A549 (cell line): Measurements from ENCODE around the gene ZNF280B. TPM values are rescaled to one million over a fixed set of nuclear protein-coding genes. Genes with fewer than 3 reads are reported as not detected.

Experiments used
- ATAC-seq, 2 experiments: fragments of 200-7000 bp in 1 of 2; fragments of >200 bp in 1 of 2; cut with Nextera tagmentation in 1 of 2; cut with Tn5 transposase in 1 of 2; 3 replicates each; pipeline versions ENCODE4 v1.8.0 to v1.9.1; 2018 to 2020; ENCODE audit warnings: mild to moderate bottlenecking in 1 of 2, moderate library complexity in 1 of 2
- CTCF ChIA-PET: fragments of 300-600 bp; sonication (Branson Sonifier 250); formaldehyde crosslinking; extraction: SDS; loops from one replicate; lab custom pipeline; 2021; ENCODE audit warnings: antibody characterized with exemption, inconsistent platforms; lab: Yijun Ruan, JAX
- POLR2A ChIA-PET: fragments of 350-600 bp; formaldehyde crosslinking; extraction: SDS; loops from one replicate; lab custom pipeline; 2021; ENCODE audit warnings: antibody characterized with exemption, inconsistent platforms; lab: Yijun Ruan, JAX
- DNase-seq, 2 experiments: peaks; one replicate each; pipeline versions ENCODE4 v3.0.0 to v3.0.0-alpha.2; 2011 to 2016; ENCODE audit warnings: low read depth in 1 of 2, low spot score in 1 of 2
- FAIRE-seq: peaks from 2 replicates; lab custom pipeline; 2011; peaks lifted over from hg19 to GRCh38; lab: Jason Lieb, UNC
- H3K27ac ChIP-seq, 2 experiments: fragments of >200 bp; sonication (Bioruptor Twin); formaldehyde crosslinking; 3 replicates each; pipeline ENCODE4 v1.5.1; 2016 to 2017
- H3K4me1 ChIP-seq: fragments of >200 bp; sonication (Bioruptor Twin); formaldehyde crosslinking; 3 replicates; pipeline ENCODE4 v1.6.1; 2016
- H3K4me2 ChIP-seq: fragments of >200 bp; sonication (Bioruptor Twin); formaldehyde crosslinking; 3 replicates; pipeline ENCODE4 v1.6.1; 2016
- H3K4me3 ChIP-seq: fragments of >200 bp; sonication (Bioruptor Twin); formaldehyde crosslinking; 3 replicates; pipeline ENCODE4 v1.5.1; 2016
- H3K9me3 ChIP-seq: fragments of >200 bp; sonication (Bioruptor Twin); formaldehyde crosslinking; 3 replicates; pipeline ENCODE4 v1.6.1; 2016
- BCL3 ChIP-seq: fragments of >200 bp; sonication (Bioruptor Twin); formaldehyde crosslinking; IDR thresholded peaks from 3 replicates; pipeline ENCODE4 v1.6.1; 2016
- BHLHE40 ChIP-seq: IDR thresholded peaks from 2 replicates; pipeline ENCODE4 v1.6.1; 2012; ENCODE audit warnings: low read depth, low read length, inconsistent platforms
- CHD4 ChIP-seq: fragments of 200-600 bp; sonication (generic); IDR thresholded peaks from 2 replicates; pipeline ENCODE4 v1.6.1; 2016; ENCODE audit warnings: antibody characterized with exemption, mild to moderate bottlenecking, borderline replicate concordance
- CTCF ChIP-seq: fragments of >200 bp; sonication (Bioruptor Twin); formaldehyde crosslinking; IDR thresholded peaks from 3 replicates; pipeline ENCODE4 v1.5.1; 2016
- E2F6 ChIP-seq: IDR thresholded peaks from 2 replicates; pipeline ENCODE4 v1.6.1; 2012; ENCODE audit warnings: low read depth, borderline replicate concordance
- ELK1 ChIP-seq: fragments of 150-350 bp; IDR thresholded peaks from 2 replicates; pipeline ENCODE4 v1.6.1; 2014; ENCODE audit warnings: low read depth, mild to moderate bottlenecking, low read length
- ESRRA ChIP-seq: fragments of 150-350 bp; IDR thresholded peaks from 2 replicates; pipeline ENCODE4 v1.6.1; 2014; ENCODE audit warnings: mild to moderate bottlenecking, low read length, borderline replicate concordance
- HES2 ChIP-seq: fragments of >200 bp; sonication (Bioruptor Twin); formaldehyde crosslinking; IDR thresholded peaks from 2 replicates; pipeline ENCODE4 v1.6.1; 2016
- HOXB5 ChIP-seq: fragments of 250-450 bp; sonication (Bioruptor Pico); IDR thresholded peaks from 2 replicates; pipeline ENCODE4 v1.5.0; 2020; ENCODE audit warnings: mild to moderate bottlenecking, moderate library complexity
- JUN ChIP-seq, 2 experiments: fragments of >200 bp; sonication (Bioruptor Twin); formaldehyde crosslinking; IDR thresholded peaks; 2 replicates in 1 of 2; 3 replicates in 1 of 2; pipeline ENCODE4 v1.6.1; 2016 to 2017
- MAZ ChIP-seq: fragments of 150-350 bp; IDR thresholded peaks from 2 replicates; pipeline ENCODE4 v1.6.1; 2014; ENCODE audit warnings: antibody characterized with exemption, low read depth, low read length, borderline replicate concordance
- NR3C1 ChIP-seq: fragments of >200 bp; sonication (Bioruptor Twin); formaldehyde crosslinking; IDR thresholded peaks from 3 replicates; pipeline ENCODE4 v1.6.1; 2017
- PHF8 ChIP-seq: fragments of 200-600 bp; sonication (generic); IDR thresholded peaks from 2 replicates; pipeline ENCODE4 v1.6.1; 2016; ENCODE audit warnings: low read depth, mild to moderate bottlenecking, antibody characterized with exemption, moderate library complexity, borderline replicate concordance
- POLR2A ChIP-seq: IDR thresholded peaks from 2 replicates; pipeline ENCODE4 v1.6.1; 2012; ENCODE audit warnings: mild to moderate bottlenecking, low read length
- POLR2AphosphoS2 ChIP-seq: conservative IDR thresholded peaks from 2 replicates; pipeline ENCODE4 v1.6.1; 2012; ENCODE audit warnings: low read length, improper control_type of control experiment, inconsistent platforms
- RAD21 ChIP-seq, 2 experiments: fragments of >200 bp in 1 of 2; sonication (Bioruptor Twin) in 1 of 2; formaldehyde crosslinking in 1 of 2; IDR thresholded peaks in 1 of 2; conservative IDR thresholded peaks in 1 of 2; 2 replicates in 1 of 2; 3 replicates in 1 of 2; pipeline ENCODE4 v1.6.1; 2012 to 2018; ENCODE audit warnings: inconsistent platforms in 1 of 2
- RCOR1 ChIP-seq: fragments of 150-350 bp; IDR thresholded peaks from 2 replicates; pipeline ENCODE4 v1.6.1; 2014; ENCODE audit warnings: antibody characterized with exemption, low read length, low read depth
- REST ChIP-seq: fragments of 200-600 bp; sonication (generic); IDR thresholded peaks from 2 replicates; pipeline ENCODE4 v1.6.1; 2016; ENCODE audit warnings: antibody characterized with exemption, mild to moderate bottlenecking, moderate library complexity
- SREBF2 ChIP-seq: fragments of 450-650 bp; IDR thresholded peaks from 2 replicates; pipeline ENCODE4 v1.6.1; 2014; ENCODE audit warnings: mild to moderate bottlenecking, moderate library complexity
- TP53 ChIP-seq: fragments of 250-450 bp; sonication (Bioruptor Pico); IDR thresholded peaks from 2 replicates; pipeline ENCODE4 v1.5.0; 2021; ENCODE audit warnings: mild to moderate bottlenecking, moderate library complexity
- ZC3H11A ChIP-seq: fragments of 450-650 bp; IDR thresholded peaks from 2 replicates; pipeline ENCODE4 v1.6.1; 2014; ENCODE audit warnings: antibody characterized with exemption, mild to moderate bottlenecking
- ZSCAN20 ChIP-seq: fragments of 250-450 bp; sonication (Bioruptor Pico); IDR thresholded peaks from 2 replicates; pipeline ENCODE4 v1.8.0; 2022; ENCODE audit warnings: mild to moderate bottlenecking, moderate library complexity
- WGBS: methylation state at CpG from one replicate; pipeline ENCODE4 v1.1.6; 2017; ENCODE audit errors: missing lambda C conversion rate; 5-methylcytosine and 5-hydroxymethylcytosine counted together
- polyA plus RNA-seq, 4 experiments: library from polyadenylated mRNA; depleted of rRNA in 3 of 4; stranded (reverse); fragments of >200 nt; fragmentation: RNase III in 1 of 4; extraction: RNeasy Plus Mini Kit Qiagen cat#74134 plus additional on column Dnase treatment in 1 of 4; gene quantifications; 2 replicates in 3 of 4; 3 replicates in 1 of 4; pipeline ENCODE4 v1.2.3, GENCODE V29; 2011 to 2017

ZNF280B gene
- polyA plus RNA-seq, 2 of the 4 experiments (the other 2 are of a cell fraction): 2.3 to 5.1 TPM

GRCh38 chr22:22547226-22547625 lies 38.7 kb upstream of the ZNF280B start:
- no peaks in the 10 kb centered on the region for H3K9me3 ChIP-seq
- no peak for FAIRE-seq
- WGBS: 58% methylated on average over 3 of the region's 3 CpGs
- H3K4me2 ChIP-seq: no peak overlapping the region
- no peaks in the 10 kb centered on the region for H3K4me1 ChIP-seq
- ChIA-PET CTCF (interaction anchor here (1.0 to 3.5 kb wide), 2 partner anchors 12 to 14 kb away, joined by 4 to 14 read pairs; partner anchors contain the start of gene PRAME), POLR2A (no interaction called here)
- H3K4me3 ChIP-seq: no peak overlapping the region
- no peak for ATAC-seq
- H3K27ac ChIP-seq: no peak overlapping the region
- no peak for DNase-seq
- TF ChIP-seq CHD4 (no peak), SREBF2 (no peak), RCOR1 (no peak), BHLHE40 (no peak), POLR2A (no peak), TP53 (CRISPR knock-in tag) (no peak), ZC3H11A (no peak), POLR2AphosphoS2 (no peak)

GRCh38 chr22:22546490-22546889 lies 37.9 kb upstream of the ZNF280B start:
- 84% methylated on average over 5 of the region's 5 CpGs for WGBS
- TF ChIP-seq JUN (IDR thresholded peaks at IDR 0.05) (no peak), ELK1 (no peak), TP53 (CRISPR knock-in tag) (no peak), HOXB5 (CRISPR knock-in tag) (no peak), RAD21 (conservative IDR thresholded peaks at IDR 0.05 in 1 of 2, IDR thresholded peaks at IDR 0.05 in 1 of 2) (no peak), PHF8 (no peak), E2F6 (no peak), HES2 (no peak), MAZ (no peak), ZC3H11A (no peak), POLR2AphosphoS2 (no peak), ESRRA (no peak)
- TF ChIP-seq, all 56 proteins: peak for 0
- Histone ChIP-seq H3K27ac (no peak overlapping the region), H3K4me2 (no peak overlapping the region), H3K4me1 (no peaks in the 10 kb centered on the region), H3K9me3 (no peaks in the 10 kb centered on the region), H3K4me3 (no peak overlapping the region)
- ChIA-PET POLR2A (interaction anchor here (1.2 kb wide), 1 partner anchor 27 kb away, joined by 3 read pairs; the partner anchor contains the start of gene ZNF280A), CTCF (interaction anchor here (3.5 kb wide), 1 partner anchor 13 kb away, joined by 14 read pairs; the partner anchor contains the start of gene PRAME)
- FAIRE-seq: no peak
- peak; percentile 19 to 28; a peak in 2 of 6 replicates for ATAC-seq
- DNase-seq: no peak

- no peak overlapping the region for H3K27ac ChIP-seq
- ATAC-seq: no peak
- WGBS: 100% methylated on average over 2 of the region's 2 CpGs
- ChIA-PET CTCF (interaction anchor here (0.9 to 3.5 kb wide), 5 partner anchors 11 to 36 kb away, joined by 3 to 14 read pairs (median 4); partner anchors contain the start of genes PRAME and ZNF280B), POLR2A (no interaction called here)
- no peaks in the 10 kb centered on the region for H3K9me3 ChIP-seq
- DNase-seq: no peak
- FAIRE-seq: no peak
- no peaks in the 10 kb centered on the region for H3K4me1 ChIP-seq
- H3K4me2 ChIP-seq: no peak overlapping the region
- no peak overlapping the region for H3K4me3 ChIP-seq
- no peak for TF ChIP-seq BCL3
- no peak for TF ChIP-seq CTCF
- TF ChIP-seq ELK1: no peak
- no peak for TF ChIP-seq RAD21 (conservative IDR thresholded peaks at IDR 0.05 in 1 of 2, IDR thresholded peaks at IDR 0.05 in 1 of 2)
- TF ChIP-seq PHF8: no peak
- no peak for TF ChIP-seq REST
- no peak for TF ChIP-seq NR3C1
- no peak for TF ChIP-seq ZSCAN20
Measured at GRCh38 chr22:22545084-22545483, 36.5 kb upstream of the ZNF280B start.
